SU-DHL-6 (cell line): ENCODE results near the gene ZDHHC18.

Experiments used
- H2AFZ ChIP-seq: fragments of 200-600 bp; sonication (generic); 2 replicates; pipeline ENCODE4 v1.6.1; 2014; ENCODE audit warnings: low read depth, mild to moderate bottlenecking, moderate library complexity, mixed read lengths, antibody characterized with exemption, low read length; ENCODE audit not compliant: severe bottlenecking
- H3F3A ChIP-seq: fragments of 200-600 bp; shearing (Covaris generic); 2 replicates; pipeline ENCODE4 v1.6.0; 2016; ENCODE audit warnings: antibody characterized with exemption, mild to moderate bottlenecking; ENCODE audit not compliant: insufficient read depth
- H3K27ac ChIP-seq: fragments of 200-600 bp; sonication (generic); 2 replicates; pipeline ENCODE4 v1.5.1; 2016; ENCODE audit warnings: low read depth, mild to moderate bottlenecking, low read length, moderate library complexity, mixed read lengths
- H3K27me3 ChIP-seq: fragments of 200-600 bp; sonication (generic), shearing (Covaris generic); 2 replicates; pipeline ENCODE4 v1.6.0; 2014; ENCODE audit warnings: mild to moderate bottlenecking, low read length
- H3K36me3 ChIP-seq: fragments of 200-600 bp; sonication (generic); 2 replicates; pipeline ENCODE4 v1.6.1; 2014; ENCODE audit warnings: mild to moderate bottlenecking, low read length, mixed read lengths
- H3K4me2 ChIP-seq: fragments of 300-600, 200-600 bp; shearing (Covaris generic), sonication (generic); 2 replicates; pipeline ENCODE4 v1.6.0; 2014; ENCODE audit warnings: low read length, low read depth, mild to moderate bottlenecking; ENCODE audit not compliant: poor library complexity, severe bottlenecking
- H3K4me3 ChIP-seq: fragments of 200-600 bp; sonication (generic); 2 replicates; pipeline ENCODE4 v1.5.1; 2014; ENCODE audit warnings: antibody characterized with exemption, low read length, mild to moderate bottlenecking, mixed read lengths; ENCODE audit not compliant: insufficient read depth, poor library complexity, severe bottlenecking
- H3K79me2 ChIP-seq: fragments of 200-600 bp; sonication (generic); 2 replicates; pipeline ENCODE4 v1.6.1; 2014; ENCODE audit warnings: mild to moderate bottlenecking, low read length, moderate library complexity; ENCODE audit not compliant: insufficient read depth
- H3K9ac ChIP-seq: fragments of 200-600 bp; sonication (generic); 2 replicates; pipeline ENCODE4 v1.7.0; 2014; ENCODE audit warnings: mild to moderate bottlenecking, low read length
- H3K9me2 ChIP-seq: fragments of 200-600 bp; sonication (generic); replicated peaks from 2 replicates; pipeline ENCODE4 v1.6.1; 2014; ENCODE audit warnings: low read length; ENCODE audit not compliant: insufficient read depth
- H3K9me3 ChIP-seq: fragments of 200-600 bp; sonication (generic); 2 replicates; pipeline ENCODE4 v1.6.1; 2014; ENCODE audit warnings: low read length, mixed read lengths; ENCODE audit not compliant: insufficient read depth
- H4K20me1 ChIP-seq: fragments of 200-600 bp; sonication (generic); 2 replicates; pipeline ENCODE4 v1.6.1; 2014; ENCODE audit warnings: low read depth, mild to moderate bottlenecking, antibody characterized with exemption, low read length, moderate library complexity, mixed read lengths
- CTCF ChIP-seq: fragments of 200-600 bp; sonication (generic); IDR thresholded peaks from one replicate; pipeline ENCODE4 v1.5.1; 2017; ENCODE audit warnings: antibody characterized with exemption, mild to moderate bottlenecking, low read length, moderate library complexity; ENCODE audit not compliant: insufficient read depth, poor library complexity, severe bottlenecking
- EZH2phosphoT487 ChIP-seq: fragments of 200-600 bp; sonication (generic), shearing (Covaris generic); conservative IDR thresholded peaks from 2 replicates; pipeline ENCODE4 v1.6.1; 2018; ENCODE audit warnings: mild to moderate bottlenecking, antibody characterized with exemption, low read length, moderate library complexity, mixed read lengths

The ZDHHC18 gene

GRCh38 chr1:26900001-26900814, 73.7 kb downstream of the ZDHHC18 start, which contains the start of gene GPATCH3:
Gene GPATCH3, minus strand, starts transcription at chr1:26900467. Its CDS starts 25 bp downstream, at chr1:26900442.
- Histone ChIP-seq H3K9me2 (no peaks in the 10 kb centered on the region), H3F3A (peaks cover 5% of the 10 kb centered on the region; the same call in 1 of the 2 replicates), H3K4me2 (peak within 1 kb of the TSS; percentile 63), H3K36me3 (no peaks in the 10 kb centered on the region), H3K27ac (peak within 1 kb of the TSS; percentile 50), H3K9me3 (no peaks in the 10 kb centered on the region), H3K27me3 (no peaks in the 10 kb centered on the region), H2AFZ (peak within 1 kb of the TSS; percentile 62), H4K20me1 (no peaks in the 10 kb centered on the region), H3K4me3 (peak within 1 kb of the TSS; percentile 83), H3K79me2 (peaks cover 14% of the 10 kb centered on the region), H3K9ac (peak within 1 kb of the TSS; percentile 80)
- TF ChIP-seq CTCF (no peak), EZH2phosphoT487 (no peak)

DNA sequence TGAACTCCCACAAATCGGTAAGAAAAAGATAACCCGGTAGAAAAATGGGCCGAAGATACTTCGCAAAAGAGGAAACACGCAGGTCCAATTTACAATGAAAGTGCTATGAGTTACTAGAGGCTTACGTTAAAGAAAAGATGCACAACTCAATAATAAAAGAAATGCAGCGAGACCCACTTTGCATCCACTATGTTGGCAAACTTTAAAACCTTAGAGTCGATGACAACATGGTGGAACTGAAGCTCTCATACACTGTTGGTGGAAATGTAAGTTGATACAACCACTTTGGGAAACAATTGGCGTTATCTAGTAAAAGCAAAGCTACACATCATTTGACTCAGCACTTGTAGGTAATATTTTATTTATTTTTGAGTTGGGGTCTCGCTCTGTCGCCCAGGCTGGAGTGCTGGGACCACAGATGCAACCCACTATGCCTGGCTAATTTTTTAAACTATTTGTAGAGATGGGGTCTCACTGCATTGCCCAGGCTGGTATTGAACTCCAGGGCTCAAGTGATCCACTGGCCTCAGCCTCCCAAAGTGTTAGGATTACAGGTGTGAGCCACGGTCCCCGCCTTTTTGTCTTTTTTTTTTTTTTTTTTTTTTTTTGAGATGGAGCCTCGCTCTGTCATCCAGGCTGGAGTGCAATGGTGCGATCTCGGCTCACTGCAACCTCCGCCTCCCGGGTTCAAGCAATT, 74.5 kb downstream of the ZDHHC18 start:
- H3K27ac ChIP-seq = no peak overlapping the region
- no peaks in the 10 kb centered on the region for H3K9me2 ChIP-seq
- no peaks in the 10 kb centered on the region for H3K36me3 ChIP-seq
- peak overlapping the region; percentile 63 for H3K4me2 ChIP-seq
- H3K79me2 ChIP-seq = peaks cover 14% of the 10 kb centered on the region
- TF ChIP-seq CTCF = no peak
- TF ChIP-seq EZH2phosphoT487 = no peak
- H3F3A ChIP-seq = peaks cover 5% of the 10 kb centered on the region; the same call in 1 of the 2 replicates
- H2AFZ ChIP-seq = peak overlapping the region; percentile 62
- H3K9me3 ChIP-seq = no peaks in the 10 kb centered on the region
- no peaks in the 10 kb centered on the region for H3K27me3 ChIP-seq
- peak overlapping the region; percentile 83 for H3K4me3 ChIP-seq
- H4K20me1 ChIP-seq = no peaks in the 10 kb centered on the region
- peak overlapping the region; percentile 80 for H3K9ac ChIP-seq
